HEK293T (cell line): ENCODE measurements around the gene LRP1B.

Source experiments
- CTCF ChIA-PET: fragments of 350-600 bp; formaldehyde crosslinking; extraction: SDS; loops from one replicate; lab custom pipeline; 2021; ENCODE audit warnings: antibody characterized with exemption, inconsistent platforms; lab: Yijun Ruan, JAX
- POLR2A ChIA-PET: fragments of 350-600 bp; formaldehyde crosslinking; extraction: SDS; loops from one replicate; lab custom pipeline; 2020; ENCODE audit warnings: antibody characterized with exemption, inconsistent platforms; lab: Yijun Ruan, JAX
- DNase-seq: peaks from one replicate; pipeline ENCODE4 v3.0.0; 2012; ENCODE audit warnings: mixed read lengths; ENCODE audit errors: extremely low spot score
- ARNT ChIP-seq: fragments of 450-650 bp; IDR thresholded peaks from 2 replicates; pipeline ENCODE4 v1.6.1; 2017; ENCODE audit warnings: mild to moderate bottlenecking
- BHLHE40 ChIP-seq: fragments of 450-650 bp; IDR thresholded peaks from 2 replicates; pipeline ENCODE4 v1.6.1; 2016; ENCODE audit warnings: mild to moderate bottlenecking, moderate library complexity, borderline replicate concordance
- CTBP1 ChIP-seq: fragments of 450-650 bp; IDR thresholded peaks from 2 replicates; pipeline ENCODE4 v1.6.1; 2016; ENCODE audit warnings: borderline replicate concordance
- ELF4 ChIP-seq: fragments of 450-650 bp; IDR thresholded peaks from 2 replicates; pipeline ENCODE4 v1.6.1; 2017; ENCODE audit warnings: antibody characterized with exemption
- FOXA1 ChIP-seq: fragments of 450-650 bp; IDR thresholded peaks from 2 replicates; pipeline ENCODE4 v1.6.1; 2016; ENCODE audit warnings: mild to moderate bottlenecking
- FOXK2 ChIP-seq: fragments of 450-650 bp; IDR thresholded peaks from 2 replicates; pipeline ENCODE4 v1.6.1; 2016; ENCODE audit warnings: mild to moderate bottlenecking
- FOXM1 ChIP-seq: fragments of 450-650 bp; IDR thresholded peaks from 2 replicates; pipeline ENCODE4 v1.6.1; 2017; ENCODE audit warnings: mild to moderate bottlenecking, borderline replicate concordance
- HDGF ChIP-seq: fragments of 450-650 bp; IDR thresholded peaks from 2 replicates; pipeline ENCODE4 v1.6.1; 2017; ENCODE audit warnings: antibody characterized with exemption, borderline replicate concordance
- L3MBTL2 ChIP-seq: fragments of 450-650 bp; conservative IDR thresholded peaks from 2 replicates; pipeline ENCODE4 v1.6.1; 2016; ENCODE audit warnings: mild to moderate bottlenecking
- LEF1 ChIP-seq: fragments of 450-650 bp; IDR thresholded peaks from 2 replicates; pipeline ENCODE4 v1.6.1; 2017; ENCODE audit warnings: mild to moderate bottlenecking, borderline replicate concordance
- NFRKB ChIP-seq: fragments of 450-650 bp; IDR thresholded peaks from 2 replicates; pipeline ENCODE4 v1.6.1; 2016; ENCODE audit warnings: mild to moderate bottlenecking, moderate library complexity
- PKNOX1 ChIP-seq: fragments of 450-650 bp; IDR thresholded peaks from 2 replicates; pipeline ENCODE4 v1.6.1; 2016
- SP1 ChIP-seq: fragments of 450-650 bp; IDR thresholded peaks from 2 replicates; pipeline ENCODE4 v1.6.1; 2017
- SUZ12 ChIP-seq: fragments of 450-650 bp; IDR thresholded peaks from 2 replicates; pipeline ENCODE4 v1.6.1; 2016; ENCODE audit warnings: mild to moderate bottlenecking
- TARDBP ChIP-seq: fragments of 450-650 bp; IDR thresholded peaks from 2 replicates; pipeline ENCODE4 v1.6.1; 2016
- ZNF384 ChIP-seq: fragments of 450-650 bp; IDR thresholded peaks from 2 replicates; pipeline ENCODE4 v1.6.1; 2016

Gene LRP1B

GRCh38 chr2:141075753-141076152 lies 1055.1 kb downstream of the LRP1B start:
- CTCF ChIA-PET, result no interaction called here
- POLR2A ChIA-PET, result no interaction called here
- TF ChIP-seq SUZ12 (no peak), PKNOX1 (no peak), ZNF384 (no peak), CTBP1 (no peak), ELF4 (no peak), NFRKB (no peak)
- DNase-seq, result no peak

- no peak for DNase-seq
- TF ChIP-seq LEF1 (no peak), BHLHE40 (no peak), ZNF384 (no peak), SP1 (no peak), FOXA1 (no peak), ARNT (no peak), HDGF (no peak)
- CTCF ChIA-PET, result no interaction called here
- POLR2A ChIA-PET, result no interaction called here
Observed at GRCh38 chr2:141068053-141068682, 1062.6 kb downstream of the LRP1B start.

- CTCF ChIA-PET, result no interaction called here
- no peak for DNase-seq
- POLR2A ChIA-PET, result no interaction called here
- TF ChIP-seq CTBP1 (no peak), ARNT (no peak)
Observed at GRCh38 chr2:141065042-141065441, 1065.8 kb downstream of the LRP1B start.

GRCh38 chr2:141063406-141063805 lies 1067.4 kb downstream of the LRP1B start:
- CTCF ChIA-PET, result no interaction called here
- TF ChIP-seq NFRKB (no peak), FOXM1 (no peak), CTBP1 (no peak), SP1 (no peak), L3MBTL2 (no peak), HDGF (no peak), FOXK2 (no peak), LEF1 (no peak), TARDBP (no peak), PKNOX1 (no peak), SUZ12 (no peak), FOXA1 (no peak), ZNF384 (no peak), ELF4 (no peak), ARNT (no peak)
- POLR2A ChIA-PET, result no interaction called here
- no peak for DNase-seq

- ChIA-PET POLR2A (no interaction called here), CTCF (no interaction called here)
- no peak for DNase-seq
- TF ChIP-seq ARNT, result no peak
- no peak for TF ChIP-seq HDGF
- no peak for TF ChIP-seq TARDBP
- no peak for TF ChIP-seq SUZ12
- TF ChIP-seq CTBP1, result no peak
- no peak for TF ChIP-seq FOXK2
- no peak for TF ChIP-seq FOXM1
- no peak for TF ChIP-seq PKNOX1
- TF ChIP-seq ZNF384, result no peak
- TF ChIP-seq L3MBTL2, result no peak
- TF ChIP-seq BHLHE40, result no peak
- no peak for TF ChIP-seq SP1
- TF ChIP-seq NFRKB, result no peak
- TF ChIP-seq FOXA1, result no peak
- no peak for TF ChIP-seq LEF1
- no peak for TF ChIP-seq ELF4
Observed at GRCh38 chr2:141062443-141062842, 1068.4 kb downstream of the LRP1B start.

- no peak for TF ChIP-seq CTBP1
- no peak for TF ChIP-seq FOXA1
- no peak for TF ChIP-seq SP1
- TF ChIP-seq SUZ12, result no peak
- ChIA-PET POLR2A (no interaction called here), CTCF (no interaction called here)
- no peak for DNase-seq
Observed at GRCh38 chr2:141062031-141062430, 1068.8 kb downstream of the LRP1B start.

- DNase-seq, result no peak
- TF ChIP-seq SUZ12 (no peak), FOXM1 (no peak), TARDBP (no peak), PKNOX1 (peak; percentile 48; the same call in 1 of the 2 replicates), BHLHE40 (no peak), FOXK2 (no peak), HDGF (no peak), SP1 (no peak)
- POLR2A ChIA-PET, result no interaction called here
- CTCF ChIA-PET, result no interaction called here
Observed at GRCh38 chr2:141058556-141058955, 1072.3 kb downstream of the LRP1B start.
